ENCODE measurements around the gene YY1AP1. TPM values are rescaled to one million over a fixed set of nuclear protein-coding genes. Genes with fewer than 3 reads are reported as not detected.
"Not testable (repeated sequence)": the region's sequence is repeated elsewhere in the genome, so short reads cannot be mapped to it uniquely, and the experiment has no call there.

Gene YY1AP1
- total RNA-seq, 1 donor from 2014 or later, result 54.9 TPM

DNA sequence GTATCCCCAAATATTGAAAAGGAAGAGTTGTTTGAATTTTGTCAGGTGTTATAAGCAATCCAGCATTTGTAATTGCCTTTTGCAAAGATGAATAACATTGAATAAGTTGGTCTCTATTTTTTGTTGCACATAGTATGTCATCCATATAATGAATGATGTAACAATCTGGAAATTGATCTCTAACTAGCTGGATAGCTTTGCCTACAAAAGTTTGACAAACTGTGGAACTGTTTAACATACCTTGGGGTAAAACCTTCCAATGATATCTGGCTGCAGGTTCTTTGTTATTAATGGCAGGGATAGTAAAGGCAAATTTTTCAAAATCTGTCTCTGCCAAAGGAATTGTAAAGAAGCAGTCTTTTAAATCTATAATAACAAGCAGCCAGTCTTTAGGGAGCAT, 8.0 kb upstream of the YY1AP1 start:
- DNase-seq (ENCODE audit: low spot score), result no peak

DNA sequence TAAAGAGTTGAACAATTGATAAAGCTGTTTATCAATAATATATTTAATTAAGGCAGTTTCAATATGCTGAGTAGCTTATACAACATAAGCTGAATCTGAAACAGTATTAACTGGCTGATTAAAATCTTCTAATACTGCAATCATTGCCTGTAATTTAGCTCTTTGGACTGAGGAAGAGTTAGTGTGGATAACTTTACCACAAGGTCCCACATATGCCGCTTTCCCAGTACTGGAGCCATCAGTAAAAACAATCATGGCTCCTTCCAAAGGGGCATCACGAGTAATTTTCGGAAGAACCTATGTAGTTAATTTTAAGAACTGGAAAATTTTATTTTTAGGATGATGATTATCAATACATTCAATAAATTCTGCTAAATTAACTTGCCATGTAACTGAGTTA, 7.0 kb upstream of the YY1AP1 start:
- DNase-seq (ENCODE audit: low spot score), result no peak

DNA sequence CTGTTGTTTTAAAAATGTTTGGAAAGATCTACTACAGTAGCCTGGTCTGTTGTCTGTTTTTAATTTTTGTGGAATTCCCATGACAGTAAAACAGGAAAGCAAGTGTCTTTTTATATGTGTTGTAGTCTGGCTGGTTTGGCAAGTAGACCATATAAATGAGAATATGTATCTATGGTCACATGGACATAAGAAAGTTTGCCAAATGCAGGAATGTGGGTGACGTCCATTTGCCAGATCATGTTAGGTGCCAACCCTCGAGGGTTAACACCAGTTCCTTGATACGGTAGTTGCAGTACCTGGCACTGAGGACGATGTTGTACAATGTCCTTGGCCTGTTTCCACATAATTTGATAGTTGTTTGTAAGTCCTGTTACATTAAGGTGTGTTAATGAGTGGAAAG, 6.5 kb upstream of the YY1AP1 start:
- DNase-seq (ENCODE audit: low spot score), result no peak

DNA sequence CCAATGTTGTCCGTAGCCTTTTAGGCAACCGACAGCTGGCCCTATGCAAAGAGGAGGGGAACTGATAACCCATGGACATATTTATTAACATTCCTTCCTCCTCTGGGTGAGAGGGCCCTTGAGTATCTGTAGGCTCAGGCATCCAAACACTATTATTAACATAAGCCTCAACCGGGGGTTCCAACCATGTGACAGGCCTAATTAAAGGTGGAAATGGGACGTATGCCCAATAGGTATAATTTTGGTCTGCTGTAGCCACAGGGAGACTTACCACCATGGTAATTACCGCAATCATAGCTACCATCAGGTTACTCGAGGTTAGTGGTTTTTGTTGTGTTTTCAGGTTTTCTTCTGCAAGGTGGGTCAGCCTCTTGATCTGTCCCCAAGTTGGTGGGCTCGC, 5.6 kb upstream of the YY1AP1 start:
- DNase-seq (ENCODE audit: low spot score), result no peak

DNA sequence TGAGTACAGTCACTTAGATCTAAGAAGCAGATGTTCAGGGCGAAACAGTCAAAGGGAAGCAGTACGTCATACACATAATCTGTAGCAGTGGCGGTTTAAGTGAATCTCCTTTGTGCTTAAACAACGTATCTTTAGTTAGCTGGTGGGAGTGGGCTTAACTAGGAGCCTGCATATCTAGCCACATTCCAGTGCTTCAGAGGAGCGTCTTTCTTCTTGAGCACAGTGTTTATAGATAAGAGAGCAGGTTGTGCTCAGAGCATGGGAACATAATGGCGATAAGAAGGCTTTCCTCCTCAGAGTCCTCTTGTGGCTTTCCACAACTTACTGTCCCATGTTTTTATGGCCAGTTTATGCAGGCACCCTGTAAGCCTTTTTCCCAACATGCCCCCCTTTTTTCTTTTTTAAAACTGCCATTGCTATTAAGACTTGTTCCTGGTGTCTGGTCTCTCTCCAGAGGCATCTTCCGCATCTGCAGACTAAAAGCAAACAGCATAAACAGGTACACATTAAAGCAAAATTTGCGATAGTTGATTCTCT, 3.5 kb upstream of the YY1AP1 start:
- DNase-seq (ENCODE audit: low spot score), result no peak

DNA sequence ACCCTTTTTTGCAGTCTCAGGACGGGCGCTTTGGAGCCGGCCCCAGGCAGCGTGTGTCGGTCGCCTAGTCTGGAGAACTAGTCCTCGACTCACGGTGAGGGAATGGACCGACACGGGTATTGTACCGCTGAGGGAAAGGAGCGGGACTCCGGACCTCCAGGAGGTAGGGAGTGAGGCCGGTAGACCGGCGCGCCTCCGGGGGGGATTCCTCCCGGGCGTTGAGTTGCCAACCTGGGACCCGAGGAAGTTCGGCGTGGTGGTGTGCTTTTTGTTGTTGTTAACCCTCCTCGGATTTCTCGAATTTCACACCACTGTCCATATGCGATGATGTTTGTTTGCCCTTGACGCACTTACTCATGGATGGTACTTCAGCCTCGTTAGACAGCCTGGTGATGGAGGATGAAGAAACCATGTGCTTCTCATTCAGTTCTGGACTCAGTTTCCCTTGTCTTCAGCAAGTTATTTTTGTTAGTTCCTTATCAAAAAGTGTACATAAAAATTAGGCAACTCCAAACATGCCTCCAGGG, 570 bp upstream of the YY1AP1 start, which contains the start of gene DAP3:
TSS of gene DAP3 (plus strand) at position 11 of the 527 bp plus-strand sequence. CDS start 20,689 bp downstream, outside the sequence.
- not testable (repeated sequence) for DNase-seq (ENCODE audit: low spot score)

DNA sequence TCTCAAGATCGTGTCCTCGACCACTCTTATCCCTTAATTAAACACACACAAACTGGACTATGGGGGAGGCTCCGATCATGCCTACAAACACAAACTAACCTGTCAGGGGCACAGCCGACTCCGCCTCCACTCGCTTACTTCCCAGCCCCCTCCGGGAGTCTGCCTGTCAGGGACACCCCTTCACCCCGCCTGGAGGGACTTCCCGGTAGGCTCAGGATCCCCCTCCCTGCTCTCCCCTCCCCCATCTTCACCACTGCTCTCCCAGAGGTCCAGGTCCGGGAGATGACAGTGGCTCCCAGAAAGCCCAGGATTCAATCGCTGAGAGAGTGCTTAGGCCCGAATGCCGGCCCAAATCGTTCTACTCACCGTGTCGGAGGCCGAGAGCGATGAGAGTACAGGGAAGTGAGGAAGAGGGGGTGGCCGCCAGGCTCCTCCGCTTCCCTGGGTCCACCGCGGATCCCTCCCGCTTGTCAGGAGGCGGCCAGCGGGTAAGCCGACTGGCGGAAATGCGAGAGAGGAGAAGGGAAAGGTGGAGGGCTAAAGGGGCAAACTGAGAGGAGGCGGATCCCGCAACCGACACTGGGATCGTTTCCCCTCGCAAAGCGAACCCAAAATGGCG, 760 bp downstream of the YY1AP1 start:
- DNase-seq (ENCODE audit: low spot score), result not testable (repeated sequence)

DNA sequence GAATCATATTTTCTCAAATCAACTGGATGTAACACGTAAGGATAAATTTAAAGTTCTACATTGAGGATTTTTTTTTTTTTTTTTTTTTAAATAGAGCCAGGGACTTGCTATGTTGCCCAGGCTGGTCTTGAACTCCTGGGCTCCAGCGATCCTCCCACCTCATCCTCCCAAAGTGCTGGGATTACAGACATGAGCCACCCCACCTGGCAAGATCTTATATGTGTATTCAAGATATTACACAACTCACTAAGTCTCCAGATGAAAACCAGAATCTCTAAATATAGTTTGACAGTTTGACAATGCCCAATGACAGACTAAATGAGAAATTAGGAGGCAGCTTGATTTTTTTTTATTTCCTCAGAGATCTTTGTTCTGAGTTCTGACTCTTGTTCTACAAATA, 6.8 kb downstream of the YY1AP1 start:
- no peak for DNase-seq (ENCODE audit: low spot score)

DNA sequence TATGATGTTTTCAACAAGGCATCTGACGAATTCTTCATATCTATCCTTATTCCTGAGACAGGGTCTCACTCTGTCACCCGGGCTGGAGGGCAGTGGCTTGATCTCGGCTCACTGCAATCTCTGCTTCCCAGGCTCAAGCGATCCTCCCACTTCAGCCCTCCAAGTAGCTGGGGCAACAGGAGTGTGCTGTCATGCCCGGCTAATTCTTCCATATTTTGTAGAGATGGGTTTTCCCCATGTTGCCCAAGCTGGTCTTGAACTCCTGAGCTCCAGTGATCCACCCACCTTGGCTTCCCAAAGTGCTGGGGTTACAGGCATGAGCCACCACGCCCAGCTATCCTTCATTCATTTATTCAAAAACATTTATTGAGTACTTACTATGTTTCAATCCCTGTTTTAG, 8.0 kb downstream of the YY1AP1 start:
- no peak for DNase-seq (ENCODE audit: low spot score)

DNA sequence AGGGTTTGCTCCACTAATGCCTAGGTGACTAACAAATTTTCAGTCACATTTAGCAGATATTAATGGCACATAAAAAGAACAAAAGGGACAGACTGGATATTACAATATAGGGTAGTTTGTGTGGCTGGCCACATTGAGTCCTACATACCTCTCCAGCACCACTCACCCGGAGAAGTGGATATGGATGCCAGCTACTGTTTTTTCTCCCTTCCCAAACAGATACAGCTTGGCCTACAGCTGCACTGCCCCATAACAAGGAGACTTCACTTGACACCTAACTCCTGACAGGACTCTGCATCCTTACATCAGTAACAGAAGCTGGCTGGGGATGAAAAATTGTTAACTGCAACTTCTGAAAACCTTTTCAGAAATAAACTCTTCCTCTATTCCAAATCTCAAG, 9.6 kb downstream of the YY1AP1 start:
- DNase-seq (ENCODE audit: low spot score), result not testable (repeated sequence)

DNA sequence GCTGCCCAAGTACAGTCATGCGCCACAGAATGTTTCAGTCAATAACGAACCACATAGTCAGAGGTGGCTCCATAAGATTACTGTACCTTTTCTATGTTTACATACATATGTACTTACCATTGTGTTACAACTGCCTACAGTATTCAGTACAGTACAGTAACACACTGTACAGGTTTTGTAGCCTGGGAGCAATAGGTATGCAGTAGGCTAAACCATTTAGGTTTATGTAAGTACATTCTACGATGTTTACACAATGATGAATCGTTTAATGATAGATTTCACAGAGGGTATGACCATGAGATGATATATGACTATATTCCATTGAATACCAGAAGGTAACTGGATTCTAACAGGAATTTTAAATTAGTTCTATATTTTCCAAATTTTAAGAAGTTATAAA, 10.5 kb downstream of the YY1AP1 start:
- DNase-seq (ENCODE audit: low spot score), result no peak

DNA sequence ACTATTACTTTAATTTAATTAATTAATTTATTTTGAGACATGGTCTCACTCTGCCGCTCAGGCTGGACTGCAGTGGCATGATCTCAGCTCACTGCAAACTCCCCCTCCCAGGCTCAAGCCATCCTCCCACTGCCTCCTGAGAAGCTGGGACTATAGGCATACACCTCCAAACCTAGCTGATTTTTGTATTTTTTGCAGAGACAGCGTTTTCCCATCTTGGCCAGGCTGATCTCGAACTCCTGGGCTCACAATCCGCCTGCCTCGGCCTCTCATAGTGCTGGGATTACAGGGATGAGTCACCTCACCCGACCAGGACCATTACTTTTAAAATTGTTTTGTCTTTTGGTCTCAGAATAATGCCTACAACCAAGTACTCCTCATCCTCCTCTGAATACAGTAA, 15.6 kb downstream of the YY1AP1 start:
- no peak for DNase-seq (ENCODE audit: low spot score)

DNA sequence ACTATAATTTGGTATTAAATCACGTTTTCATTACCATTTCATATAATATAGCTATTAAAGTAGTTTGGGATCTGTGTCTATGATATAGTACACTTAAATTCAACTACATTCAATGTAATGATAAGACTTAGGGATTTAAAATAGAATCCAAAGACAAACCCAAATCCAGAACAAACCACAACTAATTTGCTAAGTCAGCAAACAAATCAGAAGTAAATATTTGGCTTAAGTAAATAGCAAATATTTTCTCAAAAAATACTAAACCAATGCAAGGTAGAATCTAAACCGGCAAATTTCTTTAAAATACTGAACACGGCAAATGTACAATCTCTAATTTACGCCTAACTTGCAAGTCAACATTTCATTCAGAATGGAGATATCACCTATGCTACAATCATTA, 16.8 kb downstream of the YY1AP1 start:
- DNase-seq (ENCODE audit: low spot score), result no peak

DNA sequence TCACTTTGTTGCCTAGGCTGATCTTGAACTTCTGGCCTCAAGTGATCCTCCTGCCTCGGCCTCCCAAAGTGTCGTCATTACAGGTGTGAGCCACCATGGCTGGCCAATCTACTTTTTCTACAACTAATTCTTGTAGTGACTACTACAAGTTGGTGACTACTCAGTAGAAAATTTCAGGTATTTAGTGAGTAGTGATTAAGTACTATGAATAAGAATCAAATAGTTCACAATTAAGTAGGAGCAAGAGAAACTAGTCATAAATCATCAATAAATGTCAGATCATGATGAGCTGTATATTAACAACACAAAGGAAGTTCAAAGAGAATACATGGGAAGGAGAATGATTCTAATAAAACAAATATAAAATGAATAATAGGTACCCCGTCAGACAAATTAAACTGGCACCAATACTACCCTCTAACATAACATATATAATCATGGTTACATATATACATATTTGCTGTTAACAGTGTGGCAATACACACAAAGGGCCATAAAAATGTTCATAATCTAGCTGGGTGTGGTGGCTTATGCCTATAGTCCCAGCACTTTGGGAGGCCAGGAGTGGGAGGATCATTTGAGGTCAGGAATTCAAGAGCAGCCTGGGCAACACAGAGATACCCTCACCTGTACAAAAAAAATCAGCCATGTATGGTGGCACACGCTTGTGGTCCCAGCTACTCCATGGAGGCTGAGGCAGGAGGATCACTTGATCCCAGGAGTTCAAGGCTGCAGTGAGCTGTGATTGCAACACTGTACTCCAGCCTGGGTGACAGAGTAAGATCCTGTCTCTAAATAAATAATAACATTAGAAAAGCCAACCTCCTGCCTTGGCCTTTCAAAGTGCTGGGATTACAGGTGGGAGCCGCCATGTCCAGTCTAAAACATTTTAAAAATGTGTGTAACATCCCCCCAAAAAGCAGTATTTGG, 19.1 kb downstream of the YY1AP1 start:
- no peak for DNase-seq (ENCODE audit: low spot score)

DNA sequence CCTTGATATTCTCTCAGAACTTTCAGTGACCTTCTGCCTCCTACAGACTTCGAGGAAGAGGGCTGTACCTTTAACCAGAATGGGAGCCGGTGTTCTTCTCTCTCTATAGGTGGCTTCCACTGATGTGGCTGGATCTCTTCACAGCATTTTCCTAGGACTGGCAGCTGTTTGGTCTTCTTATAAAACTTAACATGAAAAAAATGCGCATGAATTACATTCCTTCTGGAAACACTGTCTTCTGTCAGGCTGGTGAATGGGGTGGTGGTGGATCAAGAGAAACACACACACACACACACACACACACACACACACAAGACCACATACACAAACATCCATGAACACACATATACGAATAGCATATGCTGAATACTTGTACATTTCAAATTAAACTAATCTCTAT, 27.3 kb downstream of the YY1AP1 start:
- DNase-seq (ENCODE audit: low spot score), result not testable (repeated sequence)

DNA sequence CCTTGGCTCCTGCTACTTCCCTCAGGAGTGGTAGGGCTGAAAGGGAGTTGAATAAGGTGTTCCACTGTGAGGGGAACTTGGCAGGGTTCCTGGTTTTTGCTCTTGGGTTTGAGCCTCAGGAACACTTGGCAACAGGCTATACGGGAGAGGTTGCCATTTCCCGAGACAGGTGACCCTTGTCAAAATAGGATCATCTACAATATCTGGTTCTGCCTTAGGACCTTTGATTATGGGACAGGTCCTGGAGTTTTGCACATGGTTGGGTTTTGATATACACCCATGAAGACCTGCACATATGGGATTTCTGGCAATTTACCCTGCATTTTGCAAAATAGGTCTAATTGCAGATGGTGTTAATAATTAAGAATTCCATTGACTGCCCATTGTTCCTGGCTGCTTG, 31.1 kb downstream of the YY1AP1 start:
- no peak for DNase-seq (ENCODE audit: low spot score)

DNA sequence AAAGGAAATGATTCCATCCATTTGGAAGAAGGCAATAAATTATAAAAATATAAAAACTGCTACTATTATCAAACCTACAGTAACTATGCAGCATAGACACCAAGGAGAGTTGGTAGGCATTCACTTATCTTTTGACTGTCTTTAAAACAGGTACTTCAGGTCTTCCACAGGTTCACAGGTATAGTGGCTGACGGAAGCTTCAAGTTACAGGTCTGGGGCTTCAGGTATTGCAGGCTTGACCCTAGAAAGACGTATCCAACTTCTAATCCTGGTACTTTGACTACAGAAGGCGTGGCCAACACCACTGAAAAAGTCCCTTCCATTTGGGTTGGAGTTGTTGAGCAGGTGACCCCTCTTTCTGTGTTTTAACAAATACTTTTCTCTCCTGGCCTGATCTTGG, 35.6 kb downstream of the YY1AP1 start:
- no peak for DNase-seq (ENCODE audit: low spot score)

DNA sequence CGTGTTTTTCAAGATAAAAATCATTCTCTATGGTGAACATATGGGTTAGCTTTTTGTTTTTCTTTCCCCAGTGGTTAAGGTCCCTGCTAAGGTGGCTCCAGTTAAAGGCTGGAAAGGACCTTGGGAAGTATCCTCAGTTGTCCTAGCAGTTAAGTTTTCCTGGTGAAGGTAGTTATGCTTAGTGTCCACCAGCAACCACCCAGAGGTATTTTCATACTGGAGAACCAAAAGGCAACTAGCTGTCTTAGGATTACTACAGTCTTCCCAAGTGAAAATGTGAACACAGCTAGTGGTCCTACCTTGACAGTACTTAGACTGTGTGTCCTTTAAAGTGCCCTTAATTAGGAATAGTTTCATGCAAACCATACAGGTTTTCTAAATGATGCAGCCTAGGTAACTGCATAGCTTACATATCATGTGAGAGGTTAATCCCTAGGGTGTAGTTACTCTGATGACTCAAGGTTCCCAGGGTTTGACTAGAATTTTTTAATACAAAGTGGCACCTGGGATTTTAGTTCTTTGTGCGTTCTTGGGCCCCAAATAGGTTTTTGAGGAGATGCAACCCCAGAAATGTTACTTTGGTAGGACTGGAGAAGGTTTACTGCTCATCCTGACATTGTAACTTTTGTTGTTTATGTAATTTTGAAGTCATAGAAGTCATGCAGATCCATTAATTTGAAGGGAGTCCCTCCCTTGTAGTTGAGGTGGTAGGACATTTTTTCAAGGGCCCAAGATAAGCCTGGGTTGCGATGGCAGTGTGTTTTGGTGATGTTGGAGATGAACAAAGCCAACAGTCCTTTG, 36.5 kb downstream of the YY1AP1 start:
- DNase-seq (ENCODE audit: low spot score), result no peak

DNA sequence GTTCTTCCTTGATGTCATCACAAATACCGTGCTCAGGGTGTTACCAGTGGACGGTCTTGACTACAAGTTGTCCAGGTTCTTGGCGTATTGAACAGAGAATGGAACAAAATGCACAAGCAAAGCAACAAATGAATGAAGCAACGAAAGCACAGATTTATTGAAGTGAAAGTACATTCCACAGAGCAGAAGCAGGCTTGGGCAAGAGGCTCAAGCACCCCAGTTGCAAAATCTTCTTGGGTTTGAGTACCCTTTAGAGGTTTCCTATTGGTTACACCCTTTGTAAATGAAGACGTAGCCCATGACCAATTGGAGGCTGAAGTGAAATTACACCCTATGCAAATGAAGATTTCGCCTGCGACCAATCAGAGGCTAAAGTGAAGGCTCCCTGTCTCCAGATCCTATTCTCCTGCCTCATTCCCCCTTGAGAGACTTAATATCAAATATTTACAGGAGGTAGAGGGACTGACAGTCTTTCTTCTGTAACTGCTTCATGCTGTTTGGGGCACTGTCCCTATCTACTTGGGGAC, 38.3 kb downstream of the YY1AP1 start:
- no peak for DNase-seq (ENCODE audit: low spot score)

DNA sequence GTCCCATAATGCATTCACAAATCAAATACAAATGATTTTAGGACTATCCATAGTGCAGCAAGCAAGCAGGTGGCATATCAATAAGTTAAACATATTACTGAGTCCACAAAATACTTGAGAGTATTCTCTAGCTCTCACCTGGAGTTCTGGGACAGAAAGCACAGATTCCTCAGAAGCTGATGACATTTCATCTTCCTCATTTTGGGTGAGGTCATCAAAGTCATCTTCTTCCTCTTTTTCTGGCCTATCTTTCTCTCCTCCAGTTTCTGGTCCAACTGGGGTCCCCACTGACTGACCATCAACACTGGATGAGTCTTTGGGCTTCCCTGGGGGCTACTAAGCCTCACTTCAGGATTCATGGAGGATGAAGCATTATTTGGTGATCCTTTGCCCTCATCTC, 38.9 kb downstream of the YY1AP1 start:
- no peak for DNase-seq (ENCODE audit: low spot score)

Data from mucosa of gallbladder (tissue), 1 donor.